CD14-positive monocyte (primary cell): Measurements from ENCODE around the gene ZC3H12C. TPM values are rescaled to one million over a fixed set of nuclear protein-coding genes. Genes with fewer than 3 reads are reported as not detected.

Experiments used
- DNase-seq, 3 donors: peaks; one replicate each; pipeline ENCODE4 v3.0.0-alpha.2; 2011 to 2022
- H2AFZ ChIP-seq: 2 replicates; pipeline ENCODE4 v1.6.0; 2012; ENCODE audit warnings: mild to moderate bottlenecking, low read depth, low read length, inconsistent platforms; ENCODE audit not compliant: insufficient read depth, poor library complexity, severe bottlenecking
- H3K27ac ChIP-seq, 2 donors: 1 replicate in 1 of 2; 2 replicates in 1 of 2; pipeline ENCODE4 v1.5.1; 2012 to 2013; ENCODE audit warnings: low read length in 2 of 2, control low read depth in 1 of 2, inconsistent platforms in 1 of 2, low read depth in 1 of 2, mild to moderate bottlenecking in 1 of 2
- H3K27me3 ChIP-seq, 2 donors: one replicate each; pipeline versions ENCODE4 v1.6.0 to v1.6.1; 2011 to 2013; ENCODE audit warnings: low read length in 2 of 2; ENCODE audit not compliant: control insufficient read depth in 2 of 2, insufficient read depth in 2 of 2
- H3K36me3 ChIP-seq, 2 donors: replicated peaks in 1 of 2; 1 replicate in 1 of 2; 2 replicates in 1 of 2; pipeline versions ENCODE4 v1.5.1 to v1.6.1; 2012 to 2013; ENCODE audit warnings: low read length in 2 of 2, control low read depth in 1 of 2, inconsistent platforms in 1 of 2, mild to moderate bottlenecking in 1 of 2; ENCODE audit not compliant: insufficient read depth in 2 of 2, control insufficient read depth in 1 of 2
- H3K4me1 ChIP-seq, 2 donors: 1 replicate in 1 of 2; 2 replicates in 1 of 2; pipeline versions ENCODE4 v1.5.1 to v1.6.1; 2012 to 2013; ENCODE audit warnings: low read length in 2 of 2, control low read depth in 1 of 2, inconsistent platforms in 1 of 2, mild to moderate bottlenecking in 1 of 2, moderate library complexity in 1 of 2; ENCODE audit not compliant: insufficient read depth in 2 of 2, control insufficient read depth in 1 of 2
- H3K4me2 ChIP-seq: replicated peaks from 2 replicates; pipeline ENCODE3; 2012; ENCODE audit warnings: low read length, moderate library complexity, mild to moderate bottlenecking; ENCODE audit not compliant: poor library complexity, severe bottlenecking; ENCODE audit errors: extremely low read depth
- H3K4me3 ChIP-seq, 3 experiments: fragments of 200-600 bp in 1 of 3; sonication (generic) in 1 of 3; replicated peaks in 1 of 3; 1 replicate in 2 of 3; 2 replicates in 1 of 3; pipeline ENCODE4 v1.5.1; 2011 to 2013; ENCODE audit warnings: low read length in 3 of 3, mild to moderate bottlenecking in 3 of 3, control low read depth in 2 of 3, low read depth in 2 of 3, inconsistent platforms in 1 of 3, moderate library complexity in 1 of 3
- H3K79me2 ChIP-seq: 2 replicates; pipeline ENCODE4 v1.6.0; 2012; ENCODE audit warnings: mild to moderate bottlenecking, control low read depth, inconsistent platforms, low read length, moderate library complexity; ENCODE audit not compliant: insufficient read depth
- H3K9ac ChIP-seq: 2 replicates; pipeline ENCODE4 v1.6.0; 2017; ENCODE audit warnings: low read length, mild to moderate bottlenecking; ENCODE audit not compliant: insufficient read depth, poor library complexity, severe bottlenecking
- H3K9me3 ChIP-seq, 2 donors: replicated peaks in 1 of 2; 1 replicate in 1 of 2; 2 replicates in 1 of 2; pipeline versions ENCODE4 v1.5.1 to v1.6.1; 2012 to 2013; ENCODE audit warnings: low read length in 2 of 2, control low read depth in 1 of 2; ENCODE audit not compliant: control insufficient read depth in 1 of 2, insufficient read depth in 1 of 2
- H4K20me1 ChIP-seq: 2 replicates; pipeline ENCODE4 v1.6.0; 2012; ENCODE audit warnings: mild to moderate bottlenecking, low read length, control low read depth, moderate library complexity; ENCODE audit not compliant: insufficient read depth
- H3K27ac Mint-ChIP-seq, 7 donors: one replicate each; pipeline ENCODE4 v1.8.0; 2020; ENCODE audit warnings: mild to moderate bottlenecking in 7 of 7, mixed read lengths in 7 of 7, moderate library complexity in 6 of 7, inconsistent platforms in 2 of 7
- H3K27me3 Mint-ChIP-seq, 3 donors: one replicate each; pipeline ENCODE4 v1.8.0; 2021 to 2022; ENCODE audit warnings: low read depth in 3 of 3, mild to moderate bottlenecking in 3 of 3, mixed read lengths in 3 of 3, moderate library complexity in 3 of 3, inconsistent platforms in 1 of 3
- H3K36me3 Mint-ChIP-seq, 2 donors: one replicate each; pipeline ENCODE4 v1.8.0; 2020; ENCODE audit warnings: mixed read lengths in 2 of 2, inconsistent platforms in 1 of 2, mild to moderate bottlenecking in 1 of 2
- H3K4me1 Mint-ChIP-seq: one replicate; pipeline ENCODE4 v1.8.0; 2020; ENCODE audit warnings: mild to moderate bottlenecking, mixed read lengths
- H3K4me3 Mint-ChIP-seq, 2 donors: one replicate each; pipeline ENCODE4 v1.8.0; 2020; ENCODE audit warnings: mild to moderate bottlenecking in 2 of 2, mixed read lengths in 2 of 2, moderate library complexity in 1 of 2
- H3K9me3 Mint-ChIP-seq, 7 donors: one replicate each; pipeline ENCODE4 v1.8.0; 2020 to 2022; ENCODE audit warnings: mixed read lengths in 7 of 7, mild to moderate bottlenecking in 6 of 7, moderate library complexity in 6 of 7, inconsistent platforms in 2 of 7
- CTCF ChIP-seq: fragments of 200-600 bp; IDR thresholded peaks from one replicate; pipeline ENCODE4 v1.8.0; 2022; ENCODE audit warnings: antibody characterized with exemption, mild to moderate bottlenecking
- WGBS: methylation state at CpG from one replicate; pipeline ENCODE4 v1.1.5; 2013; ENCODE audit warnings: missing lambda C conversion rate; ENCODE audit not compliant: insufficient coverage; 5-methylcytosine and 5-hydroxymethylcytosine counted together
- intact Hi-C, 2 donors: fragments of 100-400 bp; cut with micrococcal nuclease; formaldehyde crosslinking; loops; one replicate each; pipeline versions ENCODE4 v1.15.0 to v1.15.1; 2023
- polyA plus RNA-seq, 3 donors: library from polyadenylated mRNA; depleted of rRNA in 1 of 3; unstranded in 2 of 3; stranded (reverse) in 1 of 3; fragments of 300-500 nt in 2 of 3; fragments of >200 nt in 1 of 3; fragmentation: Illumina TruSeq in 2 of 3; gene quantifications; 1 replicate in 2 of 3; 2 replicates in 1 of 3; pipeline ENCODE4 v1.2.3, GENCODE V29; 2012 to 2021

Gene ZC3H12C
- polyA plus RNA-seq, 3 donors: 0.47 to 2.6 (median 0.73) TPM

- Histone ChIP-seq H3K4me1 (peaks cover 3 to 7% of the 10 kb centered on the region in 2 donors), H3K9ac (no peak overlapping the region), H3K27ac (no peak overlapping the region), H3K4me2 (no peak overlapping the region), H3K27me3 (no peaks in the 10 kb centered on the region), H3K36me3 (peaks cover 9 to 14% of the 10 kb centered on the region in 2 donors), H4K20me1 (no peaks in the 10 kb centered on the region), H3K4me3 (no peak overlapping the region), H3K9me3 (no peaks in the 10 kb centered on the region), H3K79me2 (no peaks in the 10 kb centered on the region), H2AFZ (no peak overlapping the region)
- DNase-seq: peak; percentile 4 to 58 (median 7)
- H3K27ac Mint-ChIP-seq: peak overlapping the region in 3 of 7 donors; percentile 19 to 55 (median 25)
- WGBS: no CpG with 5 or more reads among the region's 9 CpGs
- peaks cover 17% of the 10 kb centered on the region for H3K4me1 Mint-ChIP-seq
- H3K9me3 Mint-ChIP-seq: no peaks in the 10 kb centered on the region
- peaks cover 8 to 20% of the 10 kb centered on the region in 2 donors for H3K36me3 Mint-ChIP-seq
- no peak overlapping the region for H3K4me3 Mint-ChIP-seq
- intact Hi-C loops: no loop called here
- no peaks in the 10 kb centered on the region for H3K27me3 Mint-ChIP-seq
- no peak for TF ChIP-seq CTCF
Measured at GRCh38 chr11:110148775-110149744, 55.9 kb downstream of the ZC3H12C start.

- intact Hi-C loops: no loop called here
- Histone ChIP-seq H3K9ac (no peak overlapping the region), H3K79me2 (no peaks in the 10 kb centered on the region), H3K9me3 (no peaks in the 10 kb centered on the region), H3K36me3 (peaks cover 18 to 20% of the 10 kb centered on the region in 2 donors), H3K4me2 (no peak overlapping the region), H4K20me1 (no peaks in the 10 kb centered on the region), H3K4me1 (peaks cover 3 to 7% of the 10 kb centered on the region in 2 donors), H3K27ac (no peak overlapping the region), H3K27me3 (no peaks in the 10 kb centered on the region), H3K4me3 (no peak overlapping the region), H2AFZ (no peak overlapping the region)
- WGBS: no CpG with 5 or more reads among the region's 1 CpG
- Mint-ChIP-seq H3K36me3 (peaks cover 8 to 24% of the 10 kb centered on the region in 2 donors), H3K4me1 (peaks cover 14% of the 10 kb centered on the region), H3K27me3 (no peaks in the 10 kb centered on the region), H3K9me3 (no peaks in the 10 kb centered on the region), H3K4me3 (no peak overlapping the region), H3K27ac (peak overlapping the region in 1 of 7 donors; percentile 22)
- no peak for DNase-seq
- TF ChIP-seq CTCF: no peak
Measured at GRCh38 chr11:110152199-110152598, 59.0 kb downstream of the ZC3H12C start.
